ENCODE results near the gene PLEKHA8.

Gene PLEKHA8

DNA sequence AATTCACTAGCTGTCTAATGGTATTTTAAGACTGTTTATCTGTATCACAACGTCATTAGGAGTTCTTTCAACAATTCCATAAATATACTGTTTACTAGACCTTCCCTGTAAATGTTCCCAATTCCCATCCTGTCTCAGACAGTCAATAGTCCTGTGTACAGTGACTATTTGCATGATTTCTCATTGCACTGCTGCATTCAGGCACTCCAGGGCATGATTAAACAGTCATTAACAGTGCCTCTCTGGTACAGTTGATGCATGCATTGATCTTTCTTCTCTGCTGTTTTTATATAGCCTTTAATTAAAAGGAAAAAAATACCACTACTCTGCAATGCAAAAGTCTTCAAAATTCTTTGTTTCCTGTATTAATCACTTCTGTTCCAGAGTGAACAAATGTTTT lies 55.1 kb downstream of the PLEKHA8 start:
- Histone ChIP-seq H3K9me3 (no peaks in the 10 kb centered on the region), H3K27ac (no peak overlapping the region), H3K36me3 (peaks cover 0 to 13% (median 13%) of the 10 kb centered on the region in 3 donors), H3K27me3 (no peaks in the 10 kb centered on the region), H3K4me1 (no peaks in the 10 kb centered on the region), H3K4me3 (no peak overlapping the region)
- TF ChIP-seq, protein P1, sequence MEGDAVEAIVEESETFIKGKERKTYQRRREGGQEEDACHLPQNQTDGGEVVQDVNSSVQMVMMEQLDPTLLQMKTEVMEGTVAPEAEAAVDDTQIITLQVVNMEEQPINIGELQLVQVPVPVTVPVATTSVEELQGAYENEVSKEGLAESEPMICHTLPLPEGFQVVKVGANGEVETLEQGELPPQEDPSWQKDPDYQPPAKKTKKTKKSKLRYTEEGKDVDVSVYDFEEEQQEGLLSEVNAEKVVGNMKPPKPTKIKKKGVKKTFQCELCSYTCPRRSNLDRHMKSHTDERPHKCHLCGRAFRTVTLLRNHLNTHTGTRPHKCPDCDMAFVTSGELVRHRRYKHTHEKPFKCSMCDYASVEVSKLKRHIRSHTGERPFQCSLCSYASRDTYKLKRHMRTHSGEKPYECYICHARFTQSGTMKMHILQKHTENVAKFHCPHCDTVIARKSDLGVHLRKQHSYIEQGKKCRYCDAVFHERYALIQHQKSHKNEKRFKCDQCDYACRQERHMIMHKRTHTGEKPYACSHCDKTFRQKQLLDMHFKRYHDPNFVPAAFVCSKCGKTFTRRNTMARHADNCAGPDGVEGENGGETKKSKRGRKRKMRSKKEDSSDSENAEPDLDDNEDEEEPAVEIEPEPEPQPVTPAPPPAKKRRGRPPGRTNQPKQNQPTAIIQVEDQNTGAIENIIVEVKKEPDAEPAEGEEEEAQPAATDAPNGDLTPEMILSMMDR (IDR thresholded peaks at IDR 0.05) = no peak
- DNase-seq = no peak
- intact Hi-C loops (cut with DNase I; ENCODE audit: low total_unique reads) = no loop called here

DNA sequence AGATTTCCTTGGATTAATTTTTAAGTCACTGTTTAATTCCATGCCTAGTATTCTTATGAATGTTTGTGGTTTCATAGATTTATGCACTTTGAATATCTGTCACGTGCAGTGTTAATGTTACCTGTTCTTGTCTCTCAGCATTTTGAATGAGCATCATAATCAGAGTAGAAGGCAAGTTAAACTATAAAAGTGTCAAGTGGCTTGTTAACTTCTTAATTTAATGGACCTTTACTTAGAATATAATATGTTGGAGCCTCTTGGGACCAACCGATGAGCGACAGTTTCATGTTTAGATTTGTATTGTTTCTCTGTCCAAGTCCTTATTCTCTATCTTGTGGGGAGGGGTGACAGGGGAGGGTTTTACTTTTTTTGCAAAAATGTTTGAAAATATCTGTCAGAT lies 56.0 kb downstream of the PLEKHA8 start:
- intact Hi-C loops (cut with DNase I; ENCODE audit: low total_unique reads) = no loop called here

DNA sequence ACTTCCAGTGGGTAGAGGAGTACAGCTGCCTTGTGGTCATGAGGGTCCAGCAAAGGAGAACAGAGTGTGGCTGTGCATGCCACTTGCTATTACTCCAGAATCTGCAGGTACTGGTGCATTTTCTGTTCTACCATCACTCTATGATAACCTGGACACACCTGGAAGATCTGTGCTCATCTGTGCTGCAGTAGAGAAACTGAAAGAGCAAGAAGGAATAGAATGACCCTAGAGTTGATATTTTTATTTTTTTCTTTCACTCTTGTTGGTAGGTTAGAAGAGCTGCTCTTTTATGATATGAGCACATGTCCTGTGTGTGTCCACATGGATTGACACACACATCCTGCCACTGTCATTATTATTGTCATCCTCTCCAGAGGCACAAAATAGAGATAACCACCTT lies 58.3 kb downstream of the PLEKHA8 start:
- TF ChIP-seq, protein P1 (IDR thresholded peaks at IDR 0.05) = no peak
- H3K27me3 ChIP-seq = no peaks in the 10 kb centered on the region
- H3K27ac ChIP-seq = no peak overlapping the region
- no peak overlapping the region for H3K4me3 ChIP-seq
- intact Hi-C loops (cut with DNase I; ENCODE audit: low total_unique reads) = no loop called here
- DNase-seq = no peak
- peaks cover 0 to 8% (median 0%) of the 10 kb centered on the region in 4 donors for H3K4me1 ChIP-seq
- H3K9me3 ChIP-seq = no peaks in the 10 kb centered on the region
- no peaks in the 10 kb centered on the region for H3K36me3 ChIP-seq

More for the DNA sequence above, 56.0 kb downstream of the PLEKHA8 start:
- DNase-seq = no peak
- no peaks in the 10 kb centered on the region for H3K4me1 ChIP-seq
- H3K36me3 ChIP-seq = peaks cover 0 to 5% (median 4%) of the 10 kb centered on the region in 3 donors
- H3K27ac ChIP-seq = no peak overlapping the region
- no peaks in the 10 kb centered on the region for H3K9me3 ChIP-seq
- H3K4me3 ChIP-seq = no peak overlapping the region
- TF ChIP-seq, protein P1 (IDR thresholded peaks at IDR 0.05) = no peak
- H3K27me3 ChIP-seq = no peaks in the 10 kb centered on the region

DNA sequence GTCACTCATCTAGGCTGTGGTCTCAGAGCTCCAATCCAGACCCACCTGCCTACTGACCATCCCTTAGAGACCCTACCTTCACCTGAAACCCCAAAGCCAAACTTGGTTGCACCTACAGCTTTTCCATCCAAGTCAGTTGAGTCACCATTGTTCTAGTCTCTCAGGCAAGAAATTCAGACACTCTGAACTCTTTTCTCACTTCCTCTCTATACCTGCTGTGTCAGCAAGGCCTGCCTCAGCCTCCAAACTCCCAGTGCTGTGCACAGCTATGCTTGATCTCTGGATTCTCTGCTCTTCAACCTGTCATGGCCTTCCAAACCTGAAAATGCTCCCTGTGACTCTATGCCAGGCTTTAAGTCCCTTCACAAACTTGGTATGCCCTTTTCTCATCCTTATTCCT lies 59.2 kb downstream of the PLEKHA8 start:
- TF ChIP-seq, protein P1 (IDR thresholded peaks at IDR 0.05) = no peak
- H3K27ac ChIP-seq = no peak overlapping the region
- H3K4me1 ChIP-seq = peaks cover 0 to 15% (median 0%) of the 10 kb centered on the region in 4 donors
- no peak for DNase-seq
- intact Hi-C loops (cut with DNase I; ENCODE audit: low total_unique reads) = no loop called here
- no peaks in the 10 kb centered on the region for H3K9me3 ChIP-seq
- no peaks in the 10 kb centered on the region for H3K36me3 ChIP-seq
- no peak overlapping the region for H3K4me3 ChIP-seq
- H3K27me3 ChIP-seq = no peaks in the 10 kb centered on the region

DNA sequence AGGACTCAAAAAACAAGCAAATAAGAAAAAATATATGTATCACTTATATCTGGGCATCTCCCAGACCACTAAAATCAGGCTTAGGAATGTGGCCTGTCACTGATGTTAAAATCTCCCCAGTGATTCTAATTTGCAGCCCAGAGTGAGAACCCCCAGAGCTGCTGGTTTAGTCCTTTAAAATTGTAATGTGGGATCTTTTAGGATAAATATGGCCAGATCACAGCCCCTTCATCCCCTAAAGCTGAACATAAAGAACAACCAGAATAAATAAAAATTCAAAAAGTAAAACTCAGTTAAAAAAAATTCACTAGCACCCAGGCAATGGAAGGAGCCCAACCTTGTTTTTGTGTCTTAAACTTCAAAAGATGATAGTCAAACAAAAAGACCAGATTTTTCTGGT lies 60.1 kb downstream of the PLEKHA8 start:
- Histone ChIP-seq H3K36me3 (no peaks in the 10 kb centered on the region), H3K27ac (no peak overlapping the region), H3K27me3 (no peaks in the 10 kb centered on the region), H3K4me3 (no peak overlapping the region), H3K9me3 (no peaks in the 10 kb centered on the region), H3K4me1 (peaks cover 0 to 15% (median 0%) of the 10 kb centered on the region in 4 donors)
- no peak for DNase-seq
- intact Hi-C loops (cut with DNase I; ENCODE audit: low total_unique reads) = no loop called here
- TF ChIP-seq, protein P1 (IDR thresholded peaks at IDR 0.05) = no peak

DNA sequence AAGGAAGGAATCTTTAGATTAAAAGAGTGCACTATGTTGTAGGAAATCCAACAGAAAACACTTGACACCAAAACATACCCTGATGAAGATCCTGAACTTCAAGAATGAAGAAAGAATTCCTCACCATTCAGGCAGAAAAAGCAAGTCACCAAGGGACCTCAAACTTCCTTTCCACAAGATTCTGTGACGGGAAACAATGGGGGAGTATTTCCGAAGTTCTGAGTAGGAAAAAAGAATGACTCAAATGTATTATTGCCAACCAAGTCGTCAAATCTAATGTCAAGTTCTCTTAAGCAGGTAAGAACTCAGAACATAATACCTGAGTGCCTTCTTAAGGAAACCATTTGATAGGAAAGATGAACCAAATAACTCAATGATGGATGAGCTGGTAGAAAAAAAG lies 61.9 kb downstream of the PLEKHA8 start:
- H3K4me3 ChIP-seq = no peak overlapping the region
- TF ChIP-seq, protein P1 (IDR thresholded peaks at IDR 0.05) = no peak
- DNase-seq = no peak
- no peaks in the 10 kb centered on the region for H3K36me3 ChIP-seq
- no peaks in the 10 kb centered on the region for H3K9me3 ChIP-seq
- H3K27me3 ChIP-seq = no peaks in the 10 kb centered on the region
- peaks cover 0 to 15% (median 0%) of the 10 kb centered on the region in 4 donors for H3K4me1 ChIP-seq
- H3K27ac ChIP-seq = no peak overlapping the region
- intact Hi-C loops (cut with DNase I; ENCODE audit: low total_unique reads) = no loop called here
